IPS-18c (cell line): Measurements from ENCODE around the gene TAF9B.
"Not testable (repeated sequence)": the region's sequence is repeated elsewhere in the genome, so short reads cannot be mapped to it uniquely, and the experiment has no call there.

Experiments
- H3K4me3 ChIP-seq: 2 replicates; pipeline ENCODE4 v1.7.0; 2013; ENCODE audit warnings: low read depth, mild to moderate bottlenecking, low read length, moderate library complexity; ENCODE audit not compliant: insufficient read depth
- H3K9me3 ChIP-seq: one replicate; pipeline ENCODE4 v1.6.1; 2013; ENCODE audit warnings: mild to moderate bottlenecking, low read length, moderate library complexity; ENCODE audit not compliant: control insufficient read depth, insufficient read depth

The TAF9B gene, protein sequence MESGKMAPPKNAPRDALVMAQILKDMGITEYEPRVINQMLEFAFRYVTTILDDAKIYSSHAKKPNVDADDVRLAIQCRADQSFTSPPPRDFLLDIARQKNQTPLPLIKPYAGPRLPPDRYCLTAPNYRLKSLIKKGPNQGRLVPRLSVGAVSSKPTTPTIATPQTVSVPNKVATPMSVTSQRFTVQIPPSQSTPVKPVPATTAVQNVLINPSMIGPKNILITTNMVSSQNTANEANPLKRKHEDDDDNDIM

DNA sequence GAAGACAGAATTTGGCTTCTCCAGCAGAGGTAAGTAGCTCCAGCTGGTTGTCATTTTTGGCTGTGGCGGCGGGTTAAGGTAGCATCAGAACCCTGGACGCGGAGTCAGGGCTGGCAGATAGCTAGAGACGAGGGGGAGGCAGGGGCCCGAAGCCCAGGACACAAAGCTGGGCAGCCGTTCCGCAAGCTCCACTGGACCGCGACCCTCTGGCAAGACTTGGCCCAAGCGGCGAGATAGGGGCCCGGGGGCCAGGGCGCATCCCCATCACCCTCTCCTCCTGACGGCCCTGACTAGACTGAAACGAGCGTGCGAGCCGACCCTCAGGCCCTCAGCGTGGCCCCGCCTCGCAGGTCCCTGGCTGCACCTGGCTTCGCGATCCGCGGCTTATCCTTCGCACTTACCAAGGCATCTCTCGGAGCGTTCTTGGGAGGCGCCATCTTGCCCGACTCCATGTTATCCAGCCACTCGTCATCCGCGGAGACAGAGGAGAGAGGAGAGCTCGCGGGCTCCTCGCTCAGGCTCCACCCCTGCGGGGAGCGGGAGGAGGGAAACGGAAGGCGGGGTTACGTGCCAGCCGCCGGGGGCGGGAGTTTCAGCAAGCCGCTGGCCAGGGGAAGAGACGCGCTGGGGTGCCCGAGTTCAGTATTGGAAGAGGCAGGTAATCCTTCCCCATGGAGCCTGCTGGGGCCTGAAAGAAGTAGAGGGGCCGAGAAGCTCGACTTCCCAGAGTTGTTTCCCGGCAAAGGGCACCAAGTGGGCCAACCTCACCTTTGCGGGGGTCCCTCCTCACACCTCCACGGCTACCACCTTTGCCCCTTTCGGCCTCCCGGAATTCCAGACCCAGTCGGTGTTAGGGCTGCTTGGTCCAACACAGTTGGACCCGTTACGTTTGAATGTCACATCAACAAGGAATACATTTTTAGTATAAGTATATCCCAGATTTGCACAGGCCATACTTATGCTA is at the start of gene TAF9B:
TAF9B (minus strand) TSS at position 491 of the 964 bp plus-strand sequence; CDS start at position 452, 39 bp downstream.
- H3K4me3 ChIP-seq, result peak within 1 kb of the TSS; percentile 83
- H3K9me3 ChIP-seq, result peaks cover 2% of the 10 kb centered on the region

DNA sequence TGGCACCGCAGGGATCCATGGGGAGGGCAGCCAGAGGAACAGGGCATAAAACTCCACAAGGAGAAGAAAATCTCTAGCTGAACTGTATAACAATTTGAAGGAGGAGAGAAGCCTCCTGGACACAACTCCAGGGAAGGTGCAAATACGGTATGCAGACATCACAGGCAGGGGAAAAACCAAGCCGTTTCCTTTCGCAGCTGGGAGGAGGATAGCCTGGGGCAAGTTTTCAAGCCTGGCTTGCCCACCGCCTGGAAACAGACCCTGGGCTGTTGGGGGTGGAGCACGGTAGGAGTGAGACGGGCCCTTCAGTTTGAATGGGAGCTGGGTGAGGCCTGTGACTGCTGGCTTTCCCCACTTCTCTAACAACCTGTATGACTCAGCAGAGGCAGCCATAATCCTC is 43.4 kb upstream of the TAF9B start:
- Histone ChIP-seq H3K4me3 (no peak overlapping the region), H3K9me3 (peaks cover 2% of the 10 kb centered on the region)

DNA sequence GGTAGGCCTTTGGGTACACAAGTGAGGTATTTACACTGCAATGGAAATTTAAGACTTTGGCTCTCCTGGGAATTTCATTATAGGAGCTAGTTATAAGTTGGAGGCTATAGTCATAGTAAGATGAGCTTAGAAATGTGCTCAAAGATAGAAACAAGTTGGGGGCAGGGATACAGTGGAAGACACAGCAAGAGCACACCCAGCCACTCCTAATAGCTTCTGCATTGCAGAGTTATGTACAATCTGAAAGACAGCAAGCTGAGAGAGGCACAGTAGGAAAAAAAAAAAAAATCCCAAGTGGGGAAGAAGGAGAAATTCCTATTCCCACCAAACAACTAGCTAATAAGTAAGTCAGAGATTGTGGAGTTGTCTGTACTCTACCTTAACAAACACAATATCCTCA is 41.9 kb upstream of the TAF9B start:
- Histone ChIP-seq H3K4me3 (no peak overlapping the region), H3K9me3 (peaks cover 2% of the 10 kb centered on the region)

DNA sequence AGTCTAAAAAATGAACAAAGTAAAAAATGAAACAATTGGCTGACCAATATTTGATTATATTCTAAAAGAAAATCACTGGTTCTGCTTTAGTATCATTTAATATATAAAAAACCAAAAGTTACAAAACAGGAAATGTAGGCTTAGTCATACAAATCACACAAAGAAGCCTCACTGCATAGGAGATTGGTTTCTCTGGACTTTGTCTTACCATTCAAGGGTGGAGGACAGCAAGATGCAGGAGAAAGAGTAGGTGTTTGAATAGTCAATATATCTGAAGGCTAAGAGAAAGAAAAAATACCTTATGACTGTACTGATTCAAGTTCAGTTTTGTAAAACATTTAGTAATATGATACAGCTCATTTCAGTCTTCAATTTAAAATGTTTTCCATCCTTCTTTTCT is 28.6 kb upstream of the TAF9B start:
- Histone ChIP-seq H3K4me3 (no peak overlapping the region), H3K9me3 (peaks cover 3% of the 10 kb centered on the region)

DNA sequence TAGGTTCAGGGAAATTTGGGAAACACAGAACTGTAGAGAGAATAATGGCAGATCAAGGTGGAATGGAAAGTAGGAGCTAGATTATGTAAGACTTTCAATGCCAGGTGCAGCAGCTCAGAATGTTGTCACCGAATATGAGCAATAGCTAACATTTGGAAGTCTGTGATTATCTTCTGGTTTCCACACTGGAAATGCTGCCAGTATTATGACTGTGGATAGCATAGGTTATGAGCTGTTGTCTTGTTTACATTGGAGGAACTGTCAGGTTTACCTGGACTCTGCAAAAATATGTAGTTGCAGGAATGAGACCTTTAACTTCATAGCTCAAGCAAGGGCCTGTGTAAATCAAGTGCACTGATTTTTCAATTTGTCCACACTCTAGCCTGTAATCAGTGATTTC is 26.0 kb upstream of the TAF9B start:
- H3K9me3 ChIP-seq, result peaks cover 5% of the 10 kb centered on the region

DNA sequence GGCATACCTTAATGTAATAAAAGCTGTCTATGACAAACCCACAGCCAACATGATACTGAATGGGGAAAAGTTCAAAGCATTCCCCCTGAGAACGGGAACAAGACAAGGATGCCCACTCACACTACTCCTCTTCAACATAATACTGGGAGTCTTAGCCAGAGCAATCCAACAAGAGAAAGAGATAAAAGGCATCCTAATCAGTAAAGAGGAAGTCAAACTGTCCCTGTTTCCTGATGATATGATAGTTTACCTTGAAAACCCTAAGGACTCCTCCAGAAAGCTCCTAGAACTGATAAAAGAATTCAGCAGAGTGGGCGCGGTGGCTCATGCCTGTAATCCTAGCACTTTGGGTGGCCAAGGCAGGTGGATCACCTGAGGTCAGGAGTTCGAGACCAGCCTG is 23.7 kb upstream of the TAF9B start:
- H3K9me3 ChIP-seq, H3K4me3 ChIP-seq: not testable (repeated sequence)

More for the DNA sequence above, 26.0 kb upstream of the TAF9B start:
- H3K4me3 ChIP-seq, result no peak overlapping the region

DNA sequence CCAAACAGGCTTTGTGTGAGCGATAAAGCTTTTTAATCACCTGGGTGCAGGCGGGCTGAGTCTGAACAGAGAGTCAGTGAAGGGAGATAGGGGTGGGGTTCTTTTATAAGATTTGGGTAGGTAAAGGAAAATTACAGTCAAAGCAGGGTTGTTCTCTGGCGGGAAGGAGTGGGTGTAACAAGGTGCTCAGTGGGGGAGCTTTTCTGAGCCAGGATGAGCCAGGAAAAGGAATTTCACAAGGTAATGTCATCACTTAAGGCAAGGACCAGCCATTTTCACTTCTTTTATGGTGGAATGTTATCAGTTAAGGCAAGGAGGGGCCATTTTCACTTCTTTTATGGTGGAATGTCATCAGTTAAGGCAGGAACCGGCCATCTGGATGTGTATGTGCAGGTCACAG is 21.3 kb upstream of the TAF9B start:
- H3K9me3 ChIP-seq, result peaks cover 16% of the 10 kb centered on the region
- H3K4me3 ChIP-seq, result not testable (repeated sequence)

DNA sequence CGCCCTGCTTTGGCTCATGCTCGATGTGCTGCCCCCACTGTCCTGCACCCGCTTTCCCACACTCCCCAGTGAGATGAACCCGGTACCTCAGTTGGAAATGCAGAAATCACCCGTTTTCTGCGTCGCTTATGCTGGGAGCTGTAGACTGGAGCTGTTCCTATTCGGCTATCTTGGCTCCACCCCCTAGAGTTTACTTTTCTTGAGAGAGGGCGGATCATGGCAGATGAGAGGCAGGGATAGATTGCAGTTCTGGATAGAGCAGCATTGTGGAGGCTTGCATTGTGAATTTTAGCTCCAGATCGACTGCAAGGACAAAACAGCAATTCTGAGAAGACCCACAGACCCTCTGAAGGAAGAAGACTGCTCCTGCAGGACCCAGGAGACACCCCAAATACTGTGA is 18.4 kb upstream of the TAF9B start:
- not testable (repeated sequence) for H3K4me3 ChIP-seq
- H3K9me3 ChIP-seq, result peaks cover 15% of the 10 kb centered on the region

DNA sequence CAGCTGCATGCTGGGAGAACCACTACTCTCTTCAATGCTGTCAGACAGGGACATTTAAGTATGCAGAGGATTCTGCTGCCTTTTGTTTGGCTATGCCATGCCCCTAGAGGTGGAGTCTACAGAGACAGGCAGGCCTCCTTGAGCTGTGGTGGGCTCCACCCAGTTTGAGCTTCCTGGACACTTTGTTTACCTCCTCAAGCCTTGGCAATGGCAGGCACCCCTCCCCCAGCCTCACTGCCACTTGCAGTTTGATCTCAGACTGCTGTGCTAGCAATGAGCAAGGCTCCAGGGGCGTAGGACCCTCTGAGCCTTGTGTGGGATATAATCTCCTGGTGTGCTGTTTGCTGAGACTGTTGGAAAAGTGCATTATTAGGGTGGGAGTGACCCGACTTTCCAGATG is 17.9 kb upstream of the TAF9B start:
- peaks cover 14% of the 10 kb centered on the region for H3K9me3 ChIP-seq
- not testable (repeated sequence) for H3K4me3 ChIP-seq

DNA sequence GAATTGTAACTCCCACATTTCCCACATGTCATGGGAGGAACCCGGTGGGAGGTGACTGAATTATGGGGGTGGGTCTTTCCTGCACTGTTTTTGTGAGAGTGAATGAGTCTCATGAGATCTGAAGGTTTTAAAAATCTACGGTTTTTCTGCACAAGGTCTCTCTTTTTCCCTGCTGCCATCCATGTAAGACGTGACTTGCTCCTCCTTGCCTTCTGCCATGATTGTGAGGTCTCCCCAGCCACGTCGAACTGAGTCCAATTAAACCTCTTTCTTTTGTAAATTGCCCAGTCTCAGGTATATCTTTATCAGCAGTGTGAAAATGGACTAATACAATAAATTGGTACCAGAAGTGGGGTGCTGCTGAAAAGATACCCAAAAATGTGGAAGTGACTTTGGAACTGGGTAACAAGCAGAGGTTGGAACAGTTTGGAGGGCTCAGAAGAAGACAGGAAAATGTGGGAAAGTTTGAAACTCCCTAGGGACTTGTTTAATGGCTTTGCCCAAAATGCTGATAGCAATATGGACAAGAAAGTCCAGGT is 7.6 kb upstream of the TAF9B start:
- not testable (repeated sequence) for H3K4me3 ChIP-seq, H3K9me3 ChIP-seq

DNA sequence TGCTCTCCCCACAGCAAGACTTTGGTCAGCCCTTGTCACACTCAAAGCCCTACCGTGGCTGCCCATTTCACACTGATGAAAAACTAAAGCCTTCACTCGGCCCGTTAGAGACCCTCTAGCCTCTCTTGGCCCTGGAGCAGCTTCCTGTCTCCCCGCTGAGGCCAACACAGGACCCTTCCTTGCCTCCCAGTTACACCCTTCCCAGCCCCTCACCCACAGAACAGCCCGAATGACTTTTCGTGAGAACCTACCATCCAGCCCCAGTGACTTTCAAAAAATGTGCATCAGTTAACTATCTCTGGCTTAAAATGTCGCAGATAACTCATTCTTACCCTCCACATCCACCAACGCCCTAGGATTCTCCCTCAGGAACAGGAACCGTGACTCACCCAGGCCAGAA is 756 bp upstream of the TAF9B start:
- no peak overlapping the region for H3K4me3 ChIP-seq
- peaks cover 2% of the 10 kb centered on the region for H3K9me3 ChIP-seq

DNA sequence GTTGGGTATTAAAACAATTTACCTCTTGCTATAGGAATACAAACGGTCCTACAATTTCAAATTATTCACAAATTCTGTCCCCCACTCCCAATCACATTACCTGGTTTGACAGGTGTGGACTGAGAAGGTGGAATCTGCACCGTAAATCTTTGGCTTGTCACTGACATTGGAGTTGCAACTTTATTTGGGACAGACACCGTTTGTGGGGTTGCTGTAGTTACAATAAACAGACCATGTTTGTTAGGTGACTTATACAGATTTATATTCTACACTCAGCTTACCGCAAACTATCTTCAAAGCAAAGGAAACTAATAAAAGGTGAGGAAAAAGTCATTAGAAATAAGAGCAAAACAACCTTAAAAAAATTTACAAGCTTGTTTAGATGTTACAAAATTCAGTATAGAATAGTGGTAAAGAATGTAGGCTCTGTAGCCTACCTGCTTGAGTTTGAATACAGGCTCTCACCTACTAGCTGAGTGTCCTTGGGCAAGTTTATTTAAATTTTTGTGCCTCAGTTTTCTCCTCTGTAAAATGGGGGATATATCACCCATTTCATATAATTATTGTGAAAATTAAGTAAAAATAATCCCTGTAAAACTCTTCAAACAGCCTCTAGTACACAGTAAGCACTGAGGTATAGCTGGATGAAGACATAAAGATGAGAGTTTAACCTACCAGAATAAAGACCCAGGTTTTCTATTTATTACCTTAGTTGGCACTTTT is 6.1 kb downstream of the TAF9B start:
- no peaks in the 10 kb centered on the region for H3K9me3 ChIP-seq

DNA sequence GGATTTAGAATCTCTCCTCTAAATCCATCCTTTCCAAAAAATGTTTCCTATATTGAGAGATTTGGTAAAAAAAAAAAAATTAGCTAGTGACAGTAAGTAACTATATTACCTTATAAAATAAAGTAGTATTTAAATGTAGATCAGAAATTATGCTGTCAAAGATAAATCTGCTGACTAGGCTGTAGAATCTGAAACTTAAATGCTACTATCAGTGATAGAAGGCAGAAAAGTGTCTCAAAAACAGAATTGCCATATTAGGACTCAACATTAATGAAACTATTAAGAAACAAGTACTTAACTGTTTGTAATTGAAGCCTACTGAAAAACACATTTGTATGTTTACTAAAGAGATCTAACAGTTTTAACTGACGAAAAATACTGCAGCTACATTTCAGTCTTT is 8.3 kb downstream of the TAF9B start:
- Histone ChIP-seq H3K4me3 (no peak overlapping the region), H3K9me3 (no peaks in the 10 kb centered on the region)

More for the DNA sequence above, 6.1 kb downstream of the TAF9B start:
- no peak overlapping the region for H3K4me3 ChIP-seq

DNA sequence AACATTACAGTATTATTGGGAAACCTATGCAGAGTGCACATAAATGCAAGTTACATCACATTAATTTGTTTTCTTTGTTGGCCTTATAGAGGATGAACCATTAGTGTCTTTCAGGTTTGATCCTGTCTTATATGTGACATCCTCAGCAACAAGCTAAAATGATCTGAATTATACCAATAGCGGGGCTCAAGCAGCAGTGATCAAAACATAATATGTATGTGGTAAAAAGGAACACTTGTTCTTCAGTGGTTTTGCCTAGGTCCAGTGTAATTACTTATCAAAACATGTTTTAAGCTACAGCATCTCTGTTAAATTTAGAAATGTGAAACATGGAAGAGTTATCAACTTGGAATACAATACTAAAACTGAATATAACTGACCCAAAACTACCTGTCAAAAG is 9.1 kb downstream of the TAF9B start:
- Histone ChIP-seq H3K4me3 (no peak overlapping the region), H3K9me3 (no peaks in the 10 kb centered on the region)

DNA sequence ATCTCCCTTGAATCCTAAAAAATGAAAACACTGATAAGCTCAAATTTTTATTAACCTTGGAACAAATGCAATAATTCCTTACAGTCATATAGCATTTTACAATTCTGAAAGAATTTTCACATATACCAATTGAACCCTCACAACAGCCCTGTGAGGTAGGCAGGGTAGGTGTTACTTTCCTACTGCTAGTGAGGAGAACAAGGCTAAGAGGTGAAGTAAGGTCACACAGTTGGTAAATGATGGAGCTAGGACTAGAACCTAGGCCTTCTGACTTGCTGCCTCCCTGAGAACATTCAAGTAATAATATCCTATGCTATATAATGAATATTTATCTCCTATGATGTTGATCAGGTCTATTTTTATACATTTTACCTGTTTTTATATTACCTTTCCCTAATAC is 9.7 kb downstream of the TAF9B start:
- H3K9me3 ChIP-seq, result no peaks in the 10 kb centered on the region
- H3K4me3 ChIP-seq, result no peak overlapping the region

DNA sequence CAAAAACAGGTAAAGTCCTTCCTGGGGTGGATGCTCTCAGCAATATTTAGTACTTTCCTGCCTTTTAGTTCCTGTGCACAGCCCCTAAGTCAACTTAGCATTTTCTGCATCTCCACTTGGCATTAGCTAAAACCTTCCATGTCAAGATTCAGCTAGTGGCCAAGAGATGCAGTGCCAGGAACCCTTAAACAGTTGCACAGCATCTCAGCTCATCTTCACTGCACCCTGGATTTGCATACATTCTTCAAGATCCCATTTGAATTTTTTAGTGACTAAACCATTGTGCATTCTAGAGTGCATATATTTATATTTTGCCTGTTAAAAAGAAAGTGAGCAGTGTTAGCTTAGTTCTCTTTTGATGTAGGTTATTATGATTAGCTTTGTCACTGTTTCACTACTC is 13.7 kb downstream of the TAF9B start:
- not testable (repeated sequence) for H3K4me3 ChIP-seq, H3K9me3 ChIP-seq

DNA sequence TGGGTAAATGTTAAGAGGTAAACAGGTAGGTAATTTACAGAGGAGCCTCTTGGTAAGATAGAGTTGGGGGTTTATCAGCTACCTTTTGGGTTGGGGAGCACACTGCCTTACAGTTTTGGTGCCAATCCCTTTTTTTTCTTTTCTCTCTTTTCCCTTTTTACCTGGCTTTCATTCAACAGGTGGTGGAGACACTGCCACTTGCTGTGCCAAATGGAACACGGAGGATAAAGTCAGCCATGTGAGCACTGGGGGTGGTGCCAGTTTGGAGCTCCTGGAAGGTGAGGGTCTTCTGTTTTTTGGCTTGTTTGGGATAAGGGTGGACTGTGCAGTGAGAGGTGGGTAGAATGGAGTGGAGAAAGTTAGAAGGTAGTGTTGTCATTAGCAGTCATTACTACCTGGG is 14.3 kb downstream of the TAF9B start:
- H3K9me3 ChIP-seq, result no peaks in the 10 kb centered on the region

More for the DNA sequence above, 14.3 kb downstream of the TAF9B start:
- H3K4me3 ChIP-seq, result no peak overlapping the region
